ENCODE data around the gene OR2L13. TPM values are rescaled to one million over a fixed set of nuclear protein-coding genes. Genes with fewer than 3 reads are reported as not detected.
"Not testable (repeated sequence)": the region's sequence is repeated elsewhere in the genome, so short reads cannot be mapped to it uniquely, and the experiment has no call there.

Gene OR2L13, protein sequence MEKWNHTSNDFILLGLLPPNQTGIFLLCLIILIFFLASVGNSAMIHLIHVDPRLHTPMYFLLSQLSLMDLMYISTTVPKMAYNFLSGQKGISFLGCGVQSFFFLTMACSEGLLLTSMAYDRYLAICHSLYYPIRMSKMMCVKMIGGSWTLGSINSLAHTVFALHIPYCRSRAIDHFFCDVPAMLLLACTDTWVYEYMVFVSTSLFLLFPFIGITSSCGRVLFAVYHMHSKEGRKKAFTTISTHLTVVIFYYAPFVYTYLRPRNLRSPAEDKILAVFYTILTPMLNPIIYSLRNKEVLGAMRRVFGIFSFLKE
- 1 to 10 TPM in 1 of 2 donors, under 1 TPM in 1; 0.94 to 2.6 TPM for total RNA-seq
- 1 to 10 TPM; 5.8 to 6.4 TPM for polyA plus RNA-seq (ENCODE audit: insufficient read length in 2 of 2)
- long read RNA-seq, donor 1, partial matches to known transcripts: 5 of 5 reads
- long read RNA-seq, donor 1, other reads (novel, unspliced or antisense): 0 of 5 reads
- long read RNA-seq, donor 2: 0 reads
- long read RNA-seq, donor 3: 0 reads
- long read RNA-seq, donor 4: 0 reads

DNA sequence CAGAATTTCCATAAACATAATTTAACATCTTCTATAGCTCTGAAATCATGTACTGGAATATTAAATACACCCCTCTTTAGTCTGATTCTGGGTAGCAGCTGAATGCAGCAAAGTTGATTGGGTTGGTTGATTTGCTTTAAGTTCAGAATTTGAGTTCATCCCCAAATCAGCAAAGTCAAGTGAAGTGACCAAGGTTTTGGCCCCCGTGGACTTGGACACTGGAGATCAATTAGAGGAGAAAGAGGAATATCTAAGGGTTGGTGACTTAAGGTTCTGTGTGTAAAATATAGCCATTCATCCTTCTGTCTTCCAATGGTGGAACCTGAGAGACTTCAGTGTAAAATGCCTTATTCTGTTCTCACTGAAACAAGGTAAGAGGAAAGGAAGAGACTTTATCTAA lies at the start of gene OR2L13:
Gene OR2L13 (plus strand): TSS at position 301 of the 400 bp plus-strand sequence. CDS start 4,192 bp downstream, outside the sequence.
- Histone ChIP-seq H3K27ac (ENCODE audit: low read depth, low read length) (no peak within 1 kb of the TSS), H3K9me3 (ENCODE audit: control insufficient read depth, insufficient read depth, low read length) (no peaks in the 10 kb centered on the region), H3K36me3 (ENCODE audit: control insufficient read depth, insufficient read depth, low read length) (no peaks in the 10 kb centered on the region), H3K4me1 (ENCODE audit: control insufficient read depth, insufficient read depth, low read length) (no peaks in the 10 kb centered on the region), H3K4me3 (ENCODE audit: low read depth, low read length) (no peak within 1 kb of the TSS), H3K27me3 (ENCODE audit: control insufficient read depth, insufficient read depth, low read length) (no peaks in the 10 kb centered on the region)
- WGBS (ENCODE audit: insufficient coverage): no CpG with 5 or more reads among the region's 1 CpG
- no peak for DNase-seq (ENCODE audit: low read depth in 4 of 6, low spot score in 6 of 6)

DNA sequence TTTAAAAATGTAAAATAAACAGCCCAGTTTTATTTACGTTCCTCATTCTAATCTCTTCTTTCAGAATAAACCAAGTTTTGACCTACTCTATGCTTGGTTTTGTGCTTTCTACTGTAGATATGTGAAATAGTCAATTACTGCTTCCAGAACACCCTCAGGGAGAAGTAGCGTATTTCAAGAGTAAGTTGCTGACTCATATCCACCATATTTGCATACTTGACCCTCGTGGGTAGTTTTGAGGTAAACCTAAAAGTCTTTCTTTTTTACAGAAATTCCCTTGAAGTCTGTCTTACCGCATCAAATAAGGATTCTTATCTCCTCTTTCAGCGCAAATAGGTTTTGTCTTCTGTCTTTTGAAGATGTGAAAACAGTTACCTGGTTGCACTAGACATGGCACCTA lies 49.8 kb upstream of the OR2L13 start:
- WGBS (ENCODE audit: insufficient coverage): no CpG with 5 or more reads among the region's 5 CpGs
- no peaks in the 10 kb centered on the region for H3K36me3 ChIP-seq (ENCODE audit: control insufficient read depth, insufficient read depth, low read length)

DNA sequence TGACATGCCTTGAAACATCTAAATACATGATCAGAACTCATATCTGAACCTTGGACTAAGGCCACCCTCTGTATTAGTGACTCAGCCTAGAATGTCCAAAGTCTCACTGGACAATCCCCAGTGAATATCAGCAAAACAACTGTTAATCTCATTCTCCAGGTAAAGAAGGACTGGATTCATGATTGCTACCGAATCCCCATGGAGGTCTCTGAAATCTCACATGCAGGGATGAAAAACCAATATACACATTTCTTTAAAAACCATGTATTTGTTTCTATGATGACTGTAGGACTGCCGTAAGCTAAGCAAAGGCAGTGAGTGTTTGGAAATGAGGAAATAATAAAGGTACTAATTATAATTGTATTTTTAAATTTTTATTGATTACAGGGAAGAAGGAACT lies 48.4 kb upstream of the OR2L13 start, which contains the start of gene OR2L3:
Gene OR2L3 (plus strand): TSS at position 301 of the 400 bp plus-strand sequence. CDS start 13,846 bp downstream, outside the sequence.
- Histone ChIP-seq H3K27ac (ENCODE audit: low read depth, low read length) (no peak within 1 kb of the TSS), H3K36me3 (ENCODE audit: control insufficient read depth, insufficient read depth, low read length) (no peaks in the 10 kb centered on the region), H3K4me1 (ENCODE audit: control insufficient read depth, insufficient read depth, low read length) (no peaks in the 10 kb centered on the region), H3K9me3 (ENCODE audit: control insufficient read depth, insufficient read depth, low read length) (peaks cover 3% of the 10 kb centered on the region), H3K4me3 (ENCODE audit: low read depth, low read length) (no peak within 1 kb of the TSS), H3K27me3 (ENCODE audit: control insufficient read depth, insufficient read depth, low read length) (no peaks in the 10 kb centered on the region)
- DNase-seq (ENCODE audit: low read depth in 4 of 6, low spot score in 6 of 6): no peak
- WGBS (ENCODE audit: insufficient coverage): no CpG with 5 or more reads among the region's 2 CpGs

More for the DNA sequence above, 49.8 kb upstream of the OR2L13 start:
- Histone ChIP-seq H3K27ac (ENCODE audit: low read depth, low read length) (no peak overlapping the region), H3K4me3 (ENCODE audit: low read depth, low read length) (no peak overlapping the region), H3K9me3 (ENCODE audit: control insufficient read depth, insufficient read depth, low read length) (peaks cover 3% of the 10 kb centered on the region), H3K4me1 (ENCODE audit: control insufficient read depth, insufficient read depth, low read length) (no peaks in the 10 kb centered on the region), H3K27me3 (ENCODE audit: control insufficient read depth, insufficient read depth, low read length) (no peaks in the 10 kb centered on the region)
- DNase-seq (ENCODE audit: low read depth in 4 of 6, low spot score in 6 of 6): no peak

DNA sequence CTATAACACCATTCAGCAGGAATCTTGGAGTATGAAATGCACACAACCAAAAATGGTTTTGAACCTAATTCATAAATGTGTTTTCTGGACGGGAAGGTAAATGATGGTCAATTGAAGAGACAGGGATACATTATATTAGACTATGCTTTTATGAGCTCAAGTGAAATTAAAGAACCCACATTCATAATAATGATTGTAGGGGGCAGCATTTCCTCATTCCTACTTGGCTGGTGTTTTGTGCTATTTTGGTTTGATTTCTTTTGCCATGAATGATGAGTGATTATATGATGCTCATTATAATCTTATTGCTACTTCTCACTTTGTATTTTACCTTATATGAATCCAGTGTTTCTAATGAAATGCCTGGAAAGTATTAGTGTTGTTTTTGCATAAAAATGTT lies 48.0 kb upstream of the OR2L13 start:
- Histone ChIP-seq H3K9me3 (ENCODE audit: control insufficient read depth, insufficient read depth, low read length) (peaks cover 3% of the 10 kb centered on the region), H3K36me3 (ENCODE audit: control insufficient read depth, insufficient read depth, low read length) (no peaks in the 10 kb centered on the region), H3K27me3 (ENCODE audit: control insufficient read depth, insufficient read depth, low read length) (no peaks in the 10 kb centered on the region), H3K4me3 (ENCODE audit: low read depth, low read length) (no peak overlapping the region), H3K27ac (ENCODE audit: low read depth, low read length) (no peak overlapping the region), H3K4me1 (ENCODE audit: control insufficient read depth, insufficient read depth, low read length) (no peaks in the 10 kb centered on the region)
- WGBS (ENCODE audit: insufficient coverage): no CpG with 5 or more reads among the region's 1 CpG
- DNase-seq (ENCODE audit: low read depth in 4 of 6, low spot score in 6 of 6): no peak

DNA sequence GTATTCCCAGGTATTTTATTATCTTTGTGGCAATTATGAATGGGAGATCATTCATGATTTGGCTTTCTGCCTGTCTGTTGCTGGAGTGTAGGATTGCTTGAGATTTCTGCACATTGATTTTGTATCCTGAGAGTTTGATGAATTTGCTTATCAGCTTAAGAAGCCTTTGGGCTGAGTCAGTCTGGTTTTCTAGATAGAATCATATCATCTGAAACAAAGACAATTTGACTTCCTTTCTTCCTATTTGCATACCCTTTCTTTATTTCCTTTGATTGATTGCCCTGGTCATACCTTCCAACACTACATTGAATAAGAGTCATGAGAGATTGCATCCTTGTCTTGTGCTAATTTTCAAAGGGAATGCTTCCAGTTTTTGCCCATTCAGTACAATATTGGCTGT lies 40.3 kb upstream of the OR2L13 start:
- Histone ChIP-seq H3K9me3 (ENCODE audit: control insufficient read depth, insufficient read depth, low read length) (peaks cover 3% of the 10 kb centered on the region), H3K27ac (ENCODE audit: low read depth, low read length) (no peak overlapping the region), H3K27me3 (ENCODE audit: control insufficient read depth, insufficient read depth, low read length) (no peaks in the 10 kb centered on the region), H3K4me3 (ENCODE audit: low read depth, low read length) (no peak overlapping the region), H3K36me3 (ENCODE audit: control insufficient read depth, insufficient read depth, low read length) (no peaks in the 10 kb centered on the region), H3K4me1 (ENCODE audit: control insufficient read depth, insufficient read depth, low read length) (no peaks in the 10 kb centered on the region)
- no peak for DNase-seq (ENCODE audit: low read depth in 4 of 6, low spot score in 6 of 6)

DNA sequence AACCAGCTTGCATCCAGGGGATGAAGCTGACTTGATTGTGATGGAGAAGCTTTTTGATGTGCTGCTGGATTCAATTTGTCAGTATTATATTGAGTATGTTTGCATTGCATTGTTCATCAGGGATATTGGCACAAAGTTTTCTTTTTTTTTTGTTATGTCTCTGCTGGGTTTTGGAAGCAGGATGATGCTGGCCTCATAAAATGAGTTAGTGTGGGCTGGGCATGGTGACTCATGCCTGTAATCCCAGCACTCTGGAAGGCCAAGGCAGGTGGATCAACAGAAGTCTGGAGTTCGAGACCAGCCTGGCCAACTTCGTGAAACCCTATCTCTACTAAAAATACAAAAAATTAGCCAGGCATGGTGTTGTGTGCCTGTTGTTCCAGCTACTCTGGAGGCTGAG lies 39.7 kb upstream of the OR2L13 start:
- H3K4me1 ChIP-seq (ENCODE audit: control insufficient read depth, insufficient read depth, low read length): no peaks in the 10 kb centered on the region
- no peak overlapping the region for H3K27ac ChIP-seq (ENCODE audit: low read depth, low read length)
- H3K9me3 ChIP-seq (ENCODE audit: control insufficient read depth, insufficient read depth, low read length): no peaks in the 10 kb centered on the region
- no peak overlapping the region for H3K4me3 ChIP-seq (ENCODE audit: low read depth, low read length)
- no peak for DNase-seq (ENCODE audit: low read depth in 4 of 6, low spot score in 6 of 6)
- no peaks in the 10 kb centered on the region for H3K36me3 ChIP-seq (ENCODE audit: control insufficient read depth, insufficient read depth, low read length)
- WGBS (ENCODE audit: insufficient coverage): no CpG with 5 or more reads among the region's 2 CpGs
- H3K27me3 ChIP-seq (ENCODE audit: control insufficient read depth, insufficient read depth, low read length): no peaks in the 10 kb centered on the region

DNA sequence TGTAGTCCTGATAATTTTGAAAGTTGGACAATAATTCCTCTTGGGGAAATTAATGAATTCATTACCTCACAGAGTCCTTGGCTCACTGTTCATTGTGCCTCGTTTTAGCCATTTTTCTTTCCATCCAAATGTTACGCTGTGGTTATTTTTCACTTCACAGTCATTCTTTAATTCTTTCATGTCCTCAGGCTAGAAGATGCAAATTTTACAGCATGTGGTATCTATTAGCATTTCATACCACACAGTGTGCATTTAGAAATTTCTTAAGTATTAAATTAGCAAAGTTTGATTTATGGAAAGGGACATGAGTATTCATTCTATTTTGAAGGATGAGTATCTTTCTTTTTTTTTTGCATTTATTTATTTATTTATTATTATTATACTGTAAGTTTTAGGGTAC lies 29.9 kb upstream of the OR2L13 start:
- Histone ChIP-seq H3K4me3 (ENCODE audit: low read depth, low read length) (no peak overlapping the region), H3K36me3 (ENCODE audit: control insufficient read depth, insufficient read depth, low read length) (no peaks in the 10 kb centered on the region), H3K27me3 (ENCODE audit: control insufficient read depth, insufficient read depth, low read length) (no peaks in the 10 kb centered on the region), H3K27ac (ENCODE audit: low read depth, low read length) (no peak overlapping the region), H3K9me3 (ENCODE audit: control insufficient read depth, insufficient read depth, low read length) (peaks cover 4% of the 10 kb centered on the region), H3K4me1 (ENCODE audit: control insufficient read depth, insufficient read depth, low read length) (no peaks in the 10 kb centered on the region)
- DNase-seq (ENCODE audit: low read depth in 4 of 6, low spot score in 6 of 6): no peak
- no CpG with 5 or more reads among the region's 2 CpGs for WGBS (ENCODE audit: insufficient coverage)

DNA sequence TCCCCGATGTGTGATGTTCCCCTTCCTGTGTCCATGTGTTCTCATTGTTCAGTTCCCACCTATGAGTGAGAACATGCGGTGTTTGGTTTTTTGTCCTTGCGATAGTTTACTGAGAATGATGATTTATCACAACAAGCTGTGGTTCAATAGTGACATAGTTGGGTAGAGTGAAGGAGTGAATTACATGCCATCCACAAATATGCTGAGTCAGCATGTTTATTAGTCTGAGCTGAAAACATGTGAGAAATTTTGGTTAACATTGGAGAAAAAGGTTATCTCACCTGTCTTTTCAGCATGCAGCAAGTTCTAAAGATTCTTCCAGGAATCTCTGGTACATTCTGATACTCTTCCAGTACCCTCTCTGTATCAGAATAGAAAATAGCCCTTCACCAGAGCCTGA lies 29.4 kb upstream of the OR2L13 start:
- H3K9me3 ChIP-seq (ENCODE audit: control insufficient read depth, insufficient read depth, low read length): peaks cover 2% of the 10 kb centered on the region
- H3K4me3 ChIP-seq (ENCODE audit: low read depth, low read length): no peak overlapping the region
- no peak overlapping the region for H3K27ac ChIP-seq (ENCODE audit: low read depth, low read length)
- WGBS (ENCODE audit: insufficient coverage): 100% methylated on average over 1 of the region's 3 CpGs
- no peaks in the 10 kb centered on the region for H3K4me1 ChIP-seq (ENCODE audit: control insufficient read depth, insufficient read depth, low read length)
- no peaks in the 10 kb centered on the region for H3K27me3 ChIP-seq (ENCODE audit: control insufficient read depth, insufficient read depth, low read length)
- H3K36me3 ChIP-seq (ENCODE audit: control insufficient read depth, insufficient read depth, low read length): no peaks in the 10 kb centered on the region
- no peak for DNase-seq (ENCODE audit: low read depth in 4 of 6, low spot score in 6 of 6)

DNA sequence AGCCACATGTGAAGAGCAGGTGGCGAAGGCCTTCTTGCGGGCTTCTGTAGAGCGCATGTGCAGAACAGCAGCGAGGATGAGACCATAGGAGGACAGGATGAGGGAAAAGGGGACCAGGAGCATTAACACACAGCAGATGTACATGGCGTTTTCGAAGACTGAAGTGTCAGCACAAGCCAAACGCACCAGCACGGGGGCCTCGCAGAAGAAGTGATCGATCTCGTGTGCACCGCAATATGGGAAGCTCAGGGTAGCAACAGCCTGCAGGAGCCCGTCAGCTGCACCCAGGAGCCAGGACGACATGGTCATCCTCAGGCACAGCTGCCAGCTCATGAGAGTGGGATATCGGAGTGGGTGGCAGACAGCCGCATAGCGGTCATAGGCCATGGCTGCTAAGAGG lies 11.1 kb upstream of the OR2L13 start:
- not testable (repeated sequence) for H3K4me3 ChIP-seq (ENCODE audit: low read depth, low read length); H3K27me3 ChIP-seq (ENCODE audit: control insufficient read depth, insufficient read depth, low read length); H3K36me3 ChIP-seq (ENCODE audit: control insufficient read depth, insufficient read depth, low read length); H3K9me3 ChIP-seq (ENCODE audit: control insufficient read depth, insufficient read depth, low read length); H3K27ac ChIP-seq (ENCODE audit: low read depth, low read length); H3K4me1 ChIP-seq (ENCODE audit: control insufficient read depth, insufficient read depth, low read length); DNase-seq (ENCODE audit: low read depth in 4 of 6, low spot score in 6 of 6)
- no CpG with 5 or more reads among the region's 17 CpGs for WGBS (ENCODE audit: insufficient coverage)

DNA sequence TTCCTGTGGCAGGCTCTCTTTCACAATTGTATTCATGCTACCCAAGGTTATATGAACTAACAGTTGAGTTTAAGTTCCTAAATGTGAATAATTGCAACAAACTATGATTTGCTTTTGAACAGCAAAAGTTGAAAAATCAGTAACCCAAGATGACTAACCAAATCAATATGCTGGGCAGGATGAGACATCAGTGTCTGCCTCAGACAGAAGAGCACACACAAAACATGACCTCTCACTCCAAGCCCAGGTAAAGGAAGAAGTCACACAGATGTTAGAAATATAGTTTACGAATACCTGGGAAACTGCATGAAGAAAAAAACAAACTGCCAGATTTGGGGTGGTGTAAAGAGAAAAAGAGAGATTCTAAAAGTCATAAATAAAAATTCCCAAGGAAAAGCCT lies 3.5 kb downstream of the OR2L13 start:
- no CpG with 5 or more reads among the region's 1 CpG for WGBS (ENCODE audit: insufficient coverage)
- no peak for DNase-seq (ENCODE audit: low read depth in 4 of 6, low spot score in 6 of 6)

More for the DNA sequence above, 3.5 kb downstream of the OR2L13 start:
- Histone ChIP-seq H3K4me1 (ENCODE audit: control insufficient read depth, insufficient read depth, low read length) (no peaks in the 10 kb centered on the region), H3K36me3 (ENCODE audit: control insufficient read depth, insufficient read depth, low read length) (no peaks in the 10 kb centered on the region), H3K27ac (ENCODE audit: low read depth, low read length) (no peak overlapping the region), H3K4me3 (ENCODE audit: low read depth, low read length) (no peak overlapping the region), H3K9me3 (ENCODE audit: control insufficient read depth, insufficient read depth, low read length) (no peaks in the 10 kb centered on the region), H3K27me3 (ENCODE audit: control insufficient read depth, insufficient read depth, low read length) (no peaks in the 10 kb centered on the region)

Measured in spinal cord (tissue), 10 donors.